Superior temporal gyrus (tissue), 1 donor: ENCODE data around the gene PRR5L.

Experiments
- DNase-seq: peaks from one replicate; pipeline ENCODE4 v3.0.0-alpha.2; 2016; ENCODE audit errors: extremely low spot score

Gene PRR5L

GRCh38 chr11:36326524-36327419, 30.7 kb downstream of the PRR5L start:
- DNase-seq = no peak

- no peak for DNase-seq
These were observed 33.0 kb downstream of the PRR5L start for GRCh38 chr11:36328966-36329673.

GRCh38 chr11:36330411-36330810, 34.3 kb downstream of the PRR5L start:
- no peak for DNase-seq

- DNase-seq = no peak
These were observed 37.4 kb downstream of the PRR5L start for GRCh38 chr11:36333468-36333867.

GRCh38 chr11:36333897-36334296, 37.8 kb downstream of the PRR5L start:
- no peak for DNase-seq

- DNase-seq = no peak
These were observed 43.8 kb downstream of the PRR5L start for GRCh38 chr11:36339888-36340287.

- DNase-seq = no peak
These were observed 44.8 kb downstream of the PRR5L start for GRCh38 chr11:36340897-36341296.

GRCh38 chr11:36341915-36342314, 45.8 kb downstream of the PRR5L start:
- no peak for DNase-seq

- no peak for DNase-seq
These were observed 46.2 kb downstream of the PRR5L start for GRCh38 chr11:36342327-36342726.

- DNase-seq = no peak
These were observed 47.3 kb downstream of the PRR5L start for GRCh38 chr11:36343436-36343835.

- DNase-seq = no peak
These were observed 49.0 kb downstream of the PRR5L start for GRCh38 chr11:36345084-36345511.

GRCh38 chr11:36345535-36346141, 49.5 kb downstream of the PRR5L start:
- DNase-seq = no peak

GRCh38 chr11:36346562-36347383, 50.7 kb downstream of the PRR5L start:
- no peak for DNase-seq

GRCh38 chr11:36347384-36347906, 51.4 kb downstream of the PRR5L start:
- DNase-seq = no peak

GRCh38 chr11:36349351-36350136, 53.5 kb downstream of the PRR5L start:
- DNase-seq = no peak

- no peak for DNase-seq
These were observed 54.0 kb downstream of the PRR5L start for GRCh38 chr11:36350137-36350513.

- DNase-seq = peak; percentile 49
These were observed 56.8 kb downstream of the PRR5L start for GRCh38 chr11:36352922-36353321.

- no peak for DNase-seq
These were observed 58.3 kb downstream of the PRR5L start for GRCh38 chr11:36354221-36355003.

- no peak for DNase-seq
These were observed 60.1 kb downstream of the PRR5L start for GRCh38 chr11:36356201-36356600.

- no peak for DNase-seq
These were observed 61.7 kb downstream of the PRR5L start for GRCh38 chr11:36357831-36358230.
